GM10266 (cell line): Measurements from ENCODE around the gene H1-8.

Experiments used
- DNase-seq: peaks from one replicate; pipeline ENCODE4 v3.0.0; 2012; ENCODE audit errors: extremely low spot score
- TF ChIP-seq, protein P1 (sequence below): IDR thresholded peaks from 2 replicates; pipeline ENCODE4 v1.5.1; 2012; ENCODE audit warnings: mild to moderate bottlenecking, low read depth; ENCODE audit not compliant: control insufficient read depth, insufficient read depth; ENCODE audit errors: missing control alignments

Gene H1-8

DNA sequence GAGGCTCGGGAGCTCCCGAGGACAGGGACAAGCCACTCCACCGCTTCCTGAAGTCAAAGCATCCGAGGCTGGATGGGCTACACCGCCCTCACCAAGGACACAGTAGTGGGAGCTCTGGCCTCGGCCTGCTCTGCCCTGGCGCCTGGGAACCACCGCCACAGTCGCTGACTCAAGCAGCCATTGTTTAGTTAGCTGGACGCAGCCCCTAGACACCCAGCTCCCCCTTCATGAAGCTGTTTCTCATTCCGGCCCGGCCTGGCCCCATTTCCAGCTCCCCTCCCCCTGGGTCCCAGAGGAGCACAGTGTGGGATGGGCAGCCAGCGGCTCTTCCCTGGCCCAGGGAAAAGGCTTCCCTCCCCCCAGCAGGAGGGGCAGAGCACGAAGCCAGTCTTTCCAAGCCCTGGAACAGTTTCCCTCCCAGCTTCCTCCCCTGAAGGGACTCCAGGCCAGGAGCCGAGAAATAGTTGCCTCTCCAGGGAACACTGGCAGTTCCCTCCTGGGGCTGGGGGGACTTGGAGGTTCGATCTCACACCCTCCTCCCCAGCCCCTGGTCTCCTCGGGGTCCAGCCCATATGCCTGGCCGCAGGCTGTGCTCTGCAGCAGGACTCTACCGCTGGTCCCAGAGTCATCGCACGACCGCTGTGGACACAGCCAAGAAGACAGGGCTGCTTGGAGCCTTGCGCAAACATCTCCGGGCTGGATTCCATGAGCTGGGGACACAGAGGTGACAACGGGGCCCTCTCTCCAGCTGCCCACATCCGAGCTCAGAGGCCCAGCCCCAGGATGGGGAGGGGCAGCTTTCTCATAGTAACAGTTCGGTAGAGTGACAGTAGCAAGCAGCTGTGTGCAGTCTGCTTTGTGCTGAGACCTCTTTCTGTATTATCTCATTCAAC, 53.5 kb downstream of the H1-8 start:
- no peak for DNase-seq
- TF ChIP-seq, protein P1, sequence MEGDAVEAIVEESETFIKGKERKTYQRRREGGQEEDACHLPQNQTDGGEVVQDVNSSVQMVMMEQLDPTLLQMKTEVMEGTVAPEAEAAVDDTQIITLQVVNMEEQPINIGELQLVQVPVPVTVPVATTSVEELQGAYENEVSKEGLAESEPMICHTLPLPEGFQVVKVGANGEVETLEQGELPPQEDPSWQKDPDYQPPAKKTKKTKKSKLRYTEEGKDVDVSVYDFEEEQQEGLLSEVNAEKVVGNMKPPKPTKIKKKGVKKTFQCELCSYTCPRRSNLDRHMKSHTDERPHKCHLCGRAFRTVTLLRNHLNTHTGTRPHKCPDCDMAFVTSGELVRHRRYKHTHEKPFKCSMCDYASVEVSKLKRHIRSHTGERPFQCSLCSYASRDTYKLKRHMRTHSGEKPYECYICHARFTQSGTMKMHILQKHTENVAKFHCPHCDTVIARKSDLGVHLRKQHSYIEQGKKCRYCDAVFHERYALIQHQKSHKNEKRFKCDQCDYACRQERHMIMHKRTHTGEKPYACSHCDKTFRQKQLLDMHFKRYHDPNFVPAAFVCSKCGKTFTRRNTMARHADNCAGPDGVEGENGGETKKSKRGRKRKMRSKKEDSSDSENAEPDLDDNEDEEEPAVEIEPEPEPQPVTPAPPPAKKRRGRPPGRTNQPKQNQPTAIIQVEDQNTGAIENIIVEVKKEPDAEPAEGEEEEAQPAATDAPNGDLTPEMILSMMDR: no peak

DNA sequence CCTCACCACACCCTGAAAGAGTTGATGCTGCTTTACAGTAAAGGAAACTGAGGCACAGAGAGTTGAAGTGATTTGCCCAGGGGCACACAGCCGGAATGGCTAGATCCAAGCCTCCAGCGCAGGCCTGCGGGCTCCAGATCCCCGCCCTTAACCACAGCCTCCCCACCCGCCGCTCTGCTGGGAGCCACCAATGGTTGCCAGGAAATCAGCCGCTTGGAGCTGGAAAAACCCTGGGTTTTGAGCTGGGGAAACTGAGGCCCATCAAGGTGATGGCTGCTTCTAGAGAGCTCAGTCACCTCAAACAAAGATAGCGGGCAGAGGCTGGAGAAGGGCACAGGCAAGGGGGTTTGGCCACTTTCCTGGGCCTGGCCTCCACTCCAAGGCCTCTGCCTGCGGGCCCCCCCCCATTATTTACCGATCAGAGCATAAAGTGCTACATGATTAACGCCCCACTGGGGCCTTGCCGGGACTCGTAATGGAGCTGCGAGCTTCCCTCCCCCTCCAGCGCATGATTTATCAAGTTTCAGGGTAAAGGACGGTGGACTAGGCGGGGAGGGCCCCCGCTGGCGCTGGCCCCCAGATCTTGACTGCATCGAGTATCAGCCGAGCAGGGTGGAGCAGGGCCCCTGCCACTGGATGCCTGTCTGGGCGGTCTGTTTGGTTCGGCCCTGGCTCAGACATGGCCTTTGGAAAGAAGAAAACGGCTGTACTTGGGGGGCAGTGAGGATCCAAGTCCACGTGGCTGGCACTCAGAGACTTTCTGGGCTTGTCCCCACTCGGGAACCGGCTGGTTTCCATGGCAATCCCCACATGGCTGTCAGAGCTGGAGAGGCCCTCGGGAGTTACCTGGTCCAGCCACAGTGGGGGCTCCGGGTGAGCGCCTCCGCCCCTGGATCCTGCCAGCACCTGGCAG, 54.4 kb downstream of the H1-8 start:
- no peak for DNase-seq
- TF ChIP-seq, protein P1: no peak

DNA sequence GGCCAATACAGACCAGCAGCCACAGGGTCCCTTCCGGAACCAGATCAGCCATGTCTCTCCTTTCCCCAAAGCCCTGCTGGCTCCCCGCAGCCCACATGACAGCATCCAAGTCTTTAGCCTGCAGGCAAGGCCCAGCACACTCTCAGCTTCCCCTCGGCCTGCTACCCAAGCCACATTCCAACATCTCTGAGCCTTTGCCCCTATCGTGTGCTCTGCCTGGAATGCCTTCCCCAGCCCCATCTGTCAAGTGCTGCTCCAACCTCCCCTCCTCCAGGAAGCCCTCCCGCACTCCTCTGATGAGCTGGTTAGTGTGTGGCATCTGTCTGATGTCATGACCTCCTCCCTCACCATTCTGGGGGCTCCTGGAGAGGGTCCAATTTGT, 55.0 kb downstream of the H1-8 start:
- TF ChIP-seq, protein P1: no peak

DNA sequence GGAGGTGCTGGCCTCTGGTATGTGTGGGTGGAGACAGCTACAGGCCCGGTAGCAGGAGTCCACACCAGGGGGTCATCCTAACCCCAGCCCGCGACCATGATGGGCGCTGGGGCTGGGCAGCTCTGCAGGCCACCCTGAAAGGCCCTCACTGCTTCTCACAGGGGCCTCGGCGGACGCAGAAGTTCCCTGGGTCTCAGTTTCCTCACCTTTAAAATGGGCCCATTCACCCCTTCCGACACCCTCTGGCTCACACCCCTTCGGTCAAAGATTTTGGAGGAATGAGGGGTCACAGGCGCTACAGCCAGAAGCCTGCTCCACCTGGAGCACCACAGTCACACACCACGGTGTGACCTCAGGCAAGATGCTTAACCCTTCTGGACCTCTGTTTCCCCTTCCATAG, 55.5 kb downstream of the H1-8 start:
- TF ChIP-seq, protein P1: no peak
- no peak for DNase-seq

More for the DNA sequence above, 55.0 kb downstream of the H1-8 start:
- DNase-seq: no peak

DNA sequence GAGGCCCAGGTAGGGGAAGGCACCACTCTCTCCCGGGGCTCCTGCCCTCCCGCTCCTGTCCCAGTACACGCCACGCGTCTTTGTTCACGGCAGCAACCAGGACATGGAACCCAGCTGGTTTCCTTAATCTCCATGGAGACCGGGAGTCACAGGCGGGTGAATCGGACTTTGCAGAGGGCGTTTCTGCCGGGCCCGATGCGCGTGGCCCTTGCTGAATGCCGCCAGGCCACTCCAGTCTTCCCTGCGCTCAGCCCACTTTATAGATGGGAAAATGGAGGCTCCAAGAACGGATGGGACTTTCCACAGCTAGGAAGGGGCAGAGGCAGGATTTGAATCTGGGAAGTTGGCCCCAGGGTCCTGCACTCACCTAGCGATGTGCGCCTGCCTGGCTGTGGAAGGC, 56.1 kb downstream of the H1-8 start:
- no peak for DNase-seq
- TF ChIP-seq, protein P1: no peak

DNA sequence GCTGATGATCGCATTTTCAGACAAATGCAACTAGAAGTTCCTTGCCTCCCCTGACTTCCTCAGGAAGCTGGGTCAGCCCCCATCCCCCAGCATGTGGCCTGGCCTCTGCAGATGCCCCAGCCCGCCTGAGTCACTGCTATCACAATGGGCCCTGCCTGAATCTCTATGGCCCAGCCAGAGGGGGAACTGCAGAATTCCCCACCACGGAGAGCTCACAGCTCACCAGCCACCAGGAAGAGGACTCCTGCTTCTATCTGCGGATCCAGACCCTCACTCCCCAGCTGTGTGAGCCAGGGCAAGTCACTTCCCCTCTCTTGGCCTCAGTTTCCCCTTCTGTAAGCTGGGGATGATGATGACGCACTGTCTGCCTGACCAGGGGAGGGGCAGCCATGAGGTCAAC, 56.6 kb downstream of the H1-8 start:
- TF ChIP-seq, protein P1: no peak
- no peak for DNase-seq
